A204.1 (cell line): ENCODE results near the gene FHOD3.

Experiments used
- FAIRE-seq: peaks from 2 replicates; lab custom pipeline; 2012; peaks lifted over from hg19 to GRCh38; lab: Jason Lieb, UNC

Gene FHOD3

DNA sequence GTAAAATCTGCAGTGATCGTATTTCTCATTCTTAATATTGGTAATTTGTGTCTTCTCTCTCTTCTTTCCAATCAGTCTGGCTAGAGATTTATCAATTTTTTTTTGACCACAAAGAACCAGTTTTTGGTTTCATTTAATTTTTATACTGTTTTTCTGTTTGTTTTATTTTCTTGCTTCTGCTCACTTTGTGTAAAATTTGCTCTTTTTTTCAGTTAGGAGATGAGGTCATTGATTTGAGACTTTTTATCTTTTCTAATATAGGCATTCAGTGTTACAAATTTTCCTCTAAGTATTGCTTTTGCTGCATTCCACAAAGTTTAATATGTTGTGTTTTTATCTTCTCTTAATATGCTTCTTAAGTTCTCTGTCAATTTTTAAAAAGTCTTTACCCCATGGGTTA, 370.8 kb downstream of the FHOD3 start:
- no peak for FAIRE-seq

GRCh38 chr18:36672437-36673344, 375.2 kb downstream of the FHOD3 start:
- FAIRE-seq, result no peak

GRCh38 chr18:36673452-36673851, 375.9 kb downstream of the FHOD3 start:
- no peak for FAIRE-seq

- no peak for FAIRE-seq
Measured at GRCh38 chr18:36675076-36675475, 377.6 kb downstream of the FHOD3 start.

GRCh38 chr18:36675542-36675941, 378.0 kb downstream of the FHOD3 start:
- no peak for FAIRE-seq

GRCh38 chr18:36676629-36677028, 379.1 kb downstream of the FHOD3 start:
- no peak for FAIRE-seq

DNA sequence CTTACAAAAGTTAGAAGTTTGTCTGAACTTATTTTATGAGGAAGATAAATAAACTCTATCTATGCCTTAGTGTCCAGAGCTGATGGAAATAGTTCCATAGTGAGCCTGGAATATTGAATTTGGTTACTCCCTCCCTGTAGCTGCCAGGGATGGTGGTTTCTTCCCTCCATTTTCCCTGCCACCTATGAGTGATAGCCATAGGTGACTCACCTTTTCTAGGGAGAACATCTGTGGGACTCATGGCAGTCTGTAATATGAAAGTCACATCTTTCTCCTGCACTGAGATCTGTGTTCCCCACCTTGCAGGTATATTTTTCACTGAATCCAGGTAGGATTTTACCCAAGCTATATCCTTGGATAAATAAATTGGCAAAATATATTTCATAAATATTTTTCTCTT, 382.5 kb downstream of the FHOD3 start:
- no peak for FAIRE-seq

DNA sequence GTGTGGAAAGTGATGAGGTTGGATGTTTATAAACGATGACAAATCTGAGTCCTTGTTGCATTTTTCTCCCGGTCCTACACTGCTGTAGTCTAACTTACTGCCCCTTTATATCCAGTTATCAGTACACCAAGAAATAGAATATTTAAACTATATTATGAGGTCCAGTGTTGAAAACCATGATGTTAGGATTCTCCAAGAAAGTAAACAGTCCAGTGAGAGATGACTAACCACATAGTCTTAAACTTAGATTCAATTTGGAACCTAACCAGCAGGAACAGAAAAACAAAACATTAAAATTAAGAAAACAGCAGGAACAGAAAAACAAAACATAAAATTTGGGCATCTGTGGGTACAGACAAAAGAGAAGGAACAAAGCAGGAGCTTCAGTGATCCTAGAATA, 388.1 kb downstream of the FHOD3 start:
- FAIRE-seq, result no peak

- FAIRE-seq, result no peak
Measured at GRCh38 chr18:36688020-36688965, 390.8 kb downstream of the FHOD3 start.

DNA sequence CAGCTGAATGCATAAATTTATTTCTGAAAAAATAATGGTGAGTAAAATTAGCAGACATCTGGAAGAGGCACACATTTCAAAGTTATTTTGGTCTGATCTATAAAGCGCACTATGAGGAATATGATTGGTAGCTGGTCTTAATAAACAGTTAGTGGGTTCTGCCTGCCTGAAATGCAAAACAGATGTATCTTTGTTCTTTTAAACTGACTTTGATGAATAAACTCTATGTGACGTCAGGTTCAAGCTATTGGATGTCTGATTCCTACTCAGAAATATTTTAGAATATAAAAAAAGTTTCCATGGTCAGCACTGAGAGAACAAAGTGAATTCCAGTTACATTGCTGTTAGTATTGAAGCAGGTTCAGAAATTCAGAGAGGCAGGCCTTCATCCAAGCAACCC, 394.9 kb downstream of the FHOD3 start:
- no peak for FAIRE-seq

GRCh38 chr18:36692921-36693332, 395.4 kb downstream of the FHOD3 start:
- no peak for FAIRE-seq

DNA sequence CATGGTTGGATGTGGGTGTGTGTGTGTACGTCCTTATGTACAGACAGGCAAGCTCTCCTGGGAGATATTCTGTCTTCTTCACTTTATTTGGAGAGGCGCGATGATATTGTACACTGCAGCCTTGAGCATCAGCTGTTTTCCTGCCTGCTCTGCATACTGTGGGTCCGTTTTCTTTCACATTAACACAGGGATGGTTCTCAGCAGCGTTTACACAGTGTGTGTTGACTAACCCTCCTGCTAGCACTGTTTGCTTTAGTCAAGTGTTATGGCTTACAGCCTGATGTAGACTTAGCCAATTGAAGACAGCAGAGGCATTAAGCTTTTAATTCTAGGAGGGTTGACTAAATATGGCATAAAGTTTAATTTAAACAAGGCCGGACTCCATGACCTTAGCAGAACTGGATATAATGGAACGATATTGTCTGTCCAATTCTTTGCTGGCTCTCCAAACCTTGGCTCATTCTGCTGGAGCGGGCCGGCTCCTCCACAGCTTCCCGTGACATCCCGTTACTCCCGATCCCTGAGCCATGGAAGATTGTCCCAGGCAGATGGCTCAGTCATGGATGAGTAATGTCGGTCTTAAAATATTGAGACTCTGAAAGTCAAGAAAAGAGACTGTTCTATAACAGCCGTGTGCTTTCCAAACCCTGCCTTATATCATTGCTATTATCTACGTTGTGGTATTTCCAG, 396.6 kb downstream of the FHOD3 start:
- no peak for FAIRE-seq

- FAIRE-seq, result no peak
Measured at GRCh38 chr18:36695806-36696205, 398.3 kb downstream of the FHOD3 start.

DNA sequence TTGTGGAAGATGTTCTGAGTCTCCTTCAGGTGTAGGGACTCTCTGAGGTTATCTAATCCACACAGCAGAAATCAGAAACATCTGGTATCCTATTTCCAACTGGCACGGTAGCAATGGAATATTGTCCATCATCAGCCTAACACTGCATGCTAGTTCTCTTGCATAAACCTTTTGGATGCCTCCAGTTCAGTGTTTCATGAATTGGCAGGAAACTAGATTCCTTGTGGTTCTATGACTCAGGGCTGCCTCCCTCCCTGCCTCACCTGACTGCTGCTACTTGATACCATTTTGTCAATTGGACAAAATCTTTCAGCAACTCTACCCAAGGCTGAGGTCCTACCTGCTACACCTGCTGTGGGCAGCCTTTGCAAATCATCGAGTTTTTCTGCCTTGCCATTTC, 400.4 kb downstream of the FHOD3 start:
- no peak for FAIRE-seq

- FAIRE-seq, result no peak
Measured at GRCh38 chr18:36700955-36701354, 403.4 kb downstream of the FHOD3 start.

- no peak for FAIRE-seq
Measured at GRCh38 chr18:36702401-36703013, 405.0 kb downstream of the FHOD3 start.

DNA sequence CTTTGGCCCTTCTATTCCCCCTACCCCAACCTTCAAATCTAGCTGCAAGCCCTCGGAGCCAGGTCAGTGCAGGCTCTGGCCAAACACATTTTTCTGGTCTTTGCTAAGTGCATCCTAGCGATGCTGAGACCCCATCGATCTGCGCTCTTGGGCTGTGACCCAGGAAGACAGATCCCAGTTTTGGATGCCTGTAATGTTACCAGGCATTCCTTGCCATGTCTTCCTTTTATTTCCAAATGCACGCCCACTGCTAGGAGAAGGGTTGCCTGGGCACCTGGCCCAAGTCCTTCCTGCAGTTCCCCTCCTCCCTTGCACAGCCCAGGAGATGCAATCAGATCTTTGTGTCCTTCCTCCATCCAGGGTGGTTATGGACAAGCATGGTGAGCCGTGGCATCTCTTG, 406.6 kb downstream of the FHOD3 start:
- FAIRE-seq, result no peak

DNA sequence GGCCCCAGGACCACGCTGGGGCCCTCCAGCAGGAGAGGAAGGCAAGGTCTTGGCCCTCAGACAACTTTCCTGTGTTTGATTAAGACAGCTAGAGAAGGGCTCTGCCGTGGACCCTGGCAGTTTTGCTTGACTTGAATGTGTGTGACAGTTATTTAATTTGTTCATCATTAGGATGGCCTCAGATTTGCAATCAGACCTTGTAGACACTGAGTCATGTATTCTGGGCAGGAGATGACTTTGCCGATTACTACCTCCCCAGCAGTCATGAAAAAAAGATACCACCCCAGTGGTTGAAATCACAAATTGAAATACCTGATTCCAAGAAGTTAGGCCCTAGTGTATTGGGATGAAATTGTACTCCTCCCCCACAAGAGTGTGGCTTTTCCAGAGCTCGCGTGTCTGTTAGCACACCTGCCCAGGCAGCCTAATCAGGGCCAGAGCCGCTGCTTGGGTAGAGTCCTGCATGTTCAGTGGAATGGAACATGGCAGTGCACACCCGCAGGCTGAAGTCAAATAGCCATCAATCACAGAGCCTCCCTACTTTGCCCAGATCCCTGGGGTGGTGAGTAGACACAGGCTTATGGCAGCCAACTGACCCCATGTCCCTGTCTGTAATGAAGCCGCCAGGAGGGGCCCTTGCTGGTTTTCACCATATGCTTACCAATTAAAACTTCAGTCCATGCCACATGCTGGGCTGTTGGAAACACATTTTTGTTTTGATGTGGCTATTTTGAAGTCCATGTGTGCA, 408.8 kb downstream of the FHOD3 start:
- no peak for FAIRE-seq

- FAIRE-seq, result no peak
Measured at GRCh38 chr18:36708366-36708765, 410.9 kb downstream of the FHOD3 start.

DNA sequence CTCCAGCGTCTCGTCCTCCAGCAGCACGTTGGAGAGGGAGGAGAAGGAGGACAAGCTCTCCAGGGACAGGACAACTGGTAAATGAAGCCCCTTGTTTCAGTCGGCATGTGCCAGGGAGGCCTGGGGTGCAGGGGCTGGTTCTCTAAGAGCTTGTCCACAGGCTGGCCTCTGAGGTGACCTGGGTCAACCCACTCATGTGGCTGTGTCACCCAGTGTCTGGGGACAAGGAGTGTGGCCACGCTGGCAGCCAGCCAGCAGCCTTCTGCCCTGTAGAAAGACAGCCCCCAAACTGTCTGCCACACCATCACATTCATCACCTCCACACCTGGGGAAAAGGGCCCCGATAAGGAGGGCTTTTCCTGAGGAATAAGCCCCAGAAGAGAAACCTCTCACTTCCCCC, 411.8 kb downstream of the FHOD3 start:
- no peak for FAIRE-seq

DNA sequence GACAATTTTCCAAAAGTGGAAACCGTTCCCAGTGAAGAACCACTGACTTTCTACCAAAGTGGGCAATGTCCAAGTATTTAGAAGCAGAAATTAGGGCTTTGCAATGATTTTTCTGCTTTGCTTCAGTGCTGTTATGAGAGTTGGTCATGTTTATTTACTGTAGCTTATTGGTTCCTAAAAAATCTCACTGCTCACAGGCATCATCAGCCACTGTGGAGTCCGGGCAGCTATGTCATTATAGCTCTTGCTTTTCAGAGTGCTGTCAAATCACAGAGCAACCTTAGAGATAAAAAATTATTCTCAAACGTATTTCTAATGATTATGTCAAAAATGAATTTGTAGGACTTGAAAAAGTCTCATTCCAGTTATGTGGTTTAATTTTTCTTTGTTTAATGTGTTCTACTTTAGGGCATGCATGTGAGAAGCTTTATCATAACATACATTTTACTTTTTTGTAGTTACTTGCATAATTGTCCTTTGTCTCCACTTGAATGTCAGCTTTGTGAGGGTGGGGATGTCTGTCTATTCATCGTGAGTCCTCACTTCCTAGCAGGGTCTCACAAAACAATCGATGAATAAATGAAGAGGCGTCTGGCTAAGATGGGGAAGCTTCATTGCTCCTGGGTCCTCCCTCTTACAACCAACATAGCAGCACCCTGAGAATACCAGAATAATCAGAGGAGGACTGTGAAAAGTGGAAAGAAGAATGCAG, 413.7 kb downstream of the FHOD3 start:
- no peak for FAIRE-seq
